ENCODE data around the gene ETDA. TPM values are rescaled to one million over a fixed set of nuclear protein-coding genes. Genes with fewer than 3 reads are reported as not detected.

Gene ETDA
- total RNA-seq, 1 donor from 2014 or later: not detected

GRCh38 chrX:135302269-135302873 lies 50.5 kb downstream of the ETDA start:
- Histone ChIP-seq H3K27me3 (ENCODE audit: control insufficient read depth, insufficient read depth, low read length) (no peaks in the 10 kb centered on the region), H3K36me3 (ENCODE audit: control insufficient read depth, insufficient read depth, low read length) (no peaks in the 10 kb centered on the region), H3K4me3 (ENCODE audit: low read depth, low read length) (no peak overlapping the region)
- FAIRE-seq (no peak), DNase-seq (ENCODE audit: low read depth) (no peak)
- TF ChIP-seq CTCF (IDR thresholded peaks at IDR 0.05; ENCODE audit: insufficient read depth, low read length, severe bottlenecking): no peak

Other genes starting within 250 kb of the ETDA start
- 0.51 and 1.1 TPM in 2 replicates for gene RTL8B, start 229.5 kb upstream of the ETDA start, total RNA-seq
- gene RTL8C, start 219.7 kb upstream of the ETDA start, total RNA-seq: 5.3 and 10.5 TPM in 2 replicates
- 3.7 and 5.5 TPM in 2 replicates for gene RTL8A, start 199.9 kb upstream of the ETDA start, total RNA-seq
- gene SMIM10L2B, start 153.3 kb upstream of the ETDA start, total RNA-seq: 0.38 and 0.53 TPM in 2 replicates
- gene ETDB, start 131.5 kb upstream of the ETDA start, total RNA-seq: not detected in 2 replicates
- gene CT55, start 80.7 kb upstream of the ETDA start, total RNA-seq: not detected in 2 replicates
- gene ETDC, start 57.4 kb downstream of the ETDA start, total RNA-seq: not detected in 2 replicates
- gene ZNF75D, start 92.0 kb downstream of the ETDA start, total RNA-seq: 3.7 and 5.4 TPM in 2 replicates
- gene ZNF449, start 92.7 kb downstream of the ETDA start, total RNA-seq: 4.7 and 7.6 TPM in 2 replicates
- gene SMIM10L2A, start 169.9 kb downstream of the ETDA start, total RNA-seq: 2.1 and 3.8 TPM in 2 replicates

Data from bronchial epithelial cell (primary cell).